Endothelial cell of umbilical vein (primary cell): ENCODE results near the gene KLF5. TPM values are rescaled to one million over a fixed set of nuclear protein-coding genes. Genes with fewer than 3 reads are reported as not detected.

Source experiments
- BruUV-seq: library from RNA; stranded (reverse); fragments of 400-500 nt; replicated peaks from 2 replicates; lab custom pipeline; 2021; lab: Mats Ljungman, UMichigan
- CTCF ChIA-PET: fragments of 300-600, 350-600 bp; sonication (Branson Sonifier 250); formaldehyde crosslinking; loops from one replicate; lab custom pipeline; 2021; ENCODE audit warnings: antibody characterized with exemption, inconsistent platforms; lab: Charles Lee
- POLR2A ChIA-PET: fragments of 300-600, 350-600 bp; sonication (Branson Sonifier 250); formaldehyde crosslinking; loops from one replicate; lab custom pipeline; 2021; ENCODE audit warnings: antibody characterized with exemption, inconsistent platforms; lab: Charles Lee
- DNase-seq: peaks from one replicate; pipeline ENCODE4 v3.0.0-alpha.2; 2011; ENCODE audit warnings: low read depth, low spot score
- FAIRE-seq: peaks from 2 replicates; lab custom pipeline; 2011; peaks lifted over from hg19 to GRCh38; lab: Jason Lieb, UNC
- H2AFZ ChIP-seq: 2 replicates; pipeline ENCODE4 v1.6.0; 2012; ENCODE audit warnings: low read depth, low read length, control low read depth, inconsistent platforms
- H3K27ac ChIP-seq: 2 replicates; pipeline ENCODE4 v1.5.1; 2011; ENCODE audit warnings: low read depth, mild to moderate bottlenecking, control low read depth, low read length, moderate library complexity; ENCODE audit not compliant: insufficient read depth
- H3K27me3 ChIP-seq, 2 experiments: 2 replicates each; pipeline versions ENCODE4 v1.6.0 to v1.6.1; 2011; ENCODE audit warnings: low read length in 2 of 2, mixed read lengths in 1 of 2; ENCODE audit not compliant: control insufficient read depth in 2 of 2, insufficient read depth in 2 of 2
- H3K36me3 ChIP-seq, 2 experiments: 2 replicates in 1 of 2; 3 replicates in 1 of 2; pipeline ENCODE4 v1.5.1; 2011; ENCODE audit warnings: low read length in 2 of 2, mild to moderate bottlenecking in 1 of 2, moderate library complexity in 1 of 2; ENCODE audit not compliant: control insufficient read depth in 2 of 2, insufficient read depth in 2 of 2; ENCODE audit errors: extremely low read depth in 1 of 2
- H3K4me1 ChIP-seq: 3 replicates; pipeline ENCODE4 v1.5.1; 2011; ENCODE audit warnings: mild to moderate bottlenecking, low read length; ENCODE audit not compliant: control insufficient read depth, insufficient read depth; ENCODE audit errors: extremely low read depth
- H3K4me2 ChIP-seq: 2 replicates; pipeline ENCODE4 v1.6.1; 2011; ENCODE audit warnings: low read length, control low read depth, mixed read lengths; ENCODE audit not compliant: insufficient read depth
- H3K4me3 ChIP-seq, 3 experiments: fragments of 200-600 bp in 1 of 3; sonication (generic), shearing (Covaris generic) in 1 of 3; replicated peaks in 1 of 3; 2 replicates each; pipeline ENCODE4 v1.5.1; 2011 to 2016; ENCODE audit warnings: control low read depth in 3 of 3, low read length in 3 of 3, mild to moderate bottlenecking in 2 of 3, inconsistent platforms in 1 of 3, low read depth in 1 of 3, moderate library complexity in 1 of 3; ENCODE audit not compliant: insufficient read depth in 1 of 3
- H3K79me2 ChIP-seq: 2 replicates; pipeline ENCODE4 v1.6.0; 2012; ENCODE audit warnings: low read length, inconsistent platforms; ENCODE audit not compliant: control insufficient read depth, insufficient read depth
- H3K9ac ChIP-seq: replicated peaks from 2 replicates; pipeline ENCODE3; 2011; ENCODE audit warnings: low read length, control low read depth; ENCODE audit not compliant: insufficient read depth; ENCODE audit errors: extremely low read depth
- H3K9me1 ChIP-seq: replicated peaks from 3 replicates; pipeline ENCODE4 v1.6.0; 2011; ENCODE audit warnings: mild to moderate bottlenecking, low read length; ENCODE audit not compliant: control insufficient read depth, insufficient read depth; ENCODE audit errors: extremely low read depth
- H3K9me3 ChIP-seq: replicated peaks from 2 replicates; pipeline ENCODE4 v1.5.1; 2012; ENCODE audit warnings: low read length, inconsistent platforms; ENCODE audit not compliant: control insufficient read depth, insufficient read depth
- H4K20me1 ChIP-seq: replicated peaks from 2 replicates; pipeline ENCODE3; 2011; ENCODE audit warnings: mild to moderate bottlenecking, low read length; ENCODE audit not compliant: control insufficient read depth, insufficient read depth; ENCODE audit errors: extremely low read depth
- CTCF ChIP-seq, 2 donors: IDR thresholded peaks; 1 replicate in 1 of 2; 2 replicates in 1 of 2; pipeline ENCODE4 v1.5.1; 2011; ENCODE audit warnings: low read length in 2 of 2, mild to moderate bottlenecking in 2 of 2, moderate library complexity in 2 of 2, control low read depth in 1 of 2, inconsistent platforms in 1 of 2, low read depth in 1 of 2; ENCODE audit not compliant: insufficient read depth in 1 of 2; ENCODE audit errors: extremely low read depth in 1 of 2
- EZH2 ChIP-seq: IDR thresholded peaks from 2 replicates; pipeline ENCODE4 v1.6.1; 2012; ENCODE audit warnings: borderline replicate concordance, low read depth, mild to moderate bottlenecking, moderate library complexity, low read length, inconsistent platforms; ENCODE audit not compliant: severe bottlenecking
- FOS ChIP-seq: IDR thresholded peaks from 2 replicates; pipeline ENCODE4 v1.6.1; 2011; ENCODE audit warnings: mild to moderate bottlenecking, low read length, moderate library complexity, borderline replicate concordance; ENCODE audit not compliant: insufficient read depth
- GATA2 ChIP-seq: IDR thresholded peaks from 2 replicates; pipeline ENCODE4 v1.7.0; 2011; ENCODE audit warnings: low read depth, mild to moderate bottlenecking, moderate library complexity, mixed read lengths, low read length; ENCODE audit not compliant: insufficient read length, insufficient read depth
- JUN ChIP-seq: IDR thresholded peaks from 2 replicates; pipeline ENCODE4 v1.6.1; 2011; ENCODE audit warnings: borderline replicate concordance, low read depth; ENCODE audit not compliant: insufficient read length, insufficient read depth
- MAX ChIP-seq: IDR thresholded peaks from 2 replicates; pipeline ENCODE4 v1.6.1; 2011; ENCODE audit not compliant: insufficient read depth, insufficient read length
- MYC ChIP-seq: IDR thresholded peaks from one replicate; pipeline ENCODE4 v1.6.1; 2011; ENCODE audit warnings: mild to moderate bottlenecking, low read depth, low read length
- POLR2A ChIP-seq: IDR thresholded peaks from 2 replicates; pipeline ENCODE4 v1.6.1; 2012; ENCODE audit warnings: low read depth, mild to moderate bottlenecking, control low read depth, low read length
- POLR2AphosphoS5 ChIP-seq: IDR thresholded peaks from 2 replicates; pipeline ENCODE4 v1.6.1; 2012; ENCODE audit warnings: low read depth, mild to moderate bottlenecking, control low read depth, low read length, moderate library complexity; ENCODE audit not compliant: insufficient read depth
- dilution Hi-C: fragments of 300-500 bp; cut with MboI; formaldehyde crosslinking; loops from one replicate; pipeline ENCODE4 v1.15.0; 2019; ENCODE audit warnings: low sequenced_read_pairs; ENCODE audit not compliant: extremely low pct_ligation_motif_present
- intact Hi-C: fragments of 100-400 bp; cut with micrococcal nuclease; formaldehyde crosslinking; loops from one replicate; pipeline ENCODE4 v1.10.0; 2022
- polyA plus RNA-seq, 4 experiments: library from polyadenylated mRNA; depleted of rRNA in 3 of 4; stranded (reverse) in 3 of 4; unstranded in 1 of 4; fragments of >200 nt; gene quantifications; 2 replicates each; pipeline versions ENCODE4 v1.2.1 to v1.2.3, GENCODE V29; 2011 to 2012; ENCODE audit warnings: missing spikeins in 1 of 4
- total RNA-seq: library from RNA; stranded (reverse); gene quantifications from 2 replicates; pipeline ENCODE4 v1.2.3, GENCODE V29; 2021

Gene KLF5
- total and polyA plus RNA-seq, 2 donors (not counting 3 experiments of a cell fraction or from before 2014, with no cell fraction given): 1.7 to 4.0 TPM

- CTCF ChIA-PET: interaction anchor here (1.2 kb wide), 1 partner anchor 11 kb away, joined by 5 read pairs; no protein-coding TSS in a partner anchor
- no peaks in the 10 kb centered on the region for H3K79me2 ChIP-seq
- no peak for DNase-seq
- FAIRE-seq: no peak
- peak overlapping the region; percentile 57 for H2AFZ ChIP-seq
- no peak overlapping the region for H3K4me2 ChIP-seq
- H3K9ac ChIP-seq: no peak overlapping the region
- H4K20me1 ChIP-seq: no peaks in the 10 kb centered on the region
- no peak for TF ChIP-seq POLR2A
- H3K9me3 ChIP-seq: no peaks in the 10 kb centered on the region
- dilution Hi-C loops: no loop called here
- H3K36me3 ChIP-seq: no peaks in the 10 kb centered on the region
- H3K27ac ChIP-seq: no peak overlapping the region
- intact Hi-C loops: no loop called here
- H3K9me1 ChIP-seq: no peaks in the 10 kb centered on the region
- POLR2A ChIA-PET: no interaction called here
- H3K27me3 ChIP-seq: no peaks in the 10 kb centered on the region
- no TSS peak for BruUV-seq
- peaks cover 2% of the 10 kb centered on the region for H3K4me1 ChIP-seq
- no peak overlapping the region for H3K4me3 ChIP-seq
These were observed 14.2 kb downstream of the KLF5 start for GRCh38 chr13:73073050-73073449.

- DNase-seq: no peak
- no TSS peak for BruUV-seq
- H3K27me3 ChIP-seq: no peaks in the 10 kb centered on the region
- H3K36me3 ChIP-seq: no peaks in the 10 kb centered on the region
- dilution Hi-C loops (no loop called here), intact Hi-C loops (no loop called here)
- no peaks in the 10 kb centered on the region for H3K9me1 ChIP-seq
- H3K4me3 ChIP-seq: no peak overlapping the region
- H3K9me3 ChIP-seq: no peaks in the 10 kb centered on the region
- no peaks in the 10 kb centered on the region for H4K20me1 ChIP-seq
- no peak overlapping the region for H2AFZ ChIP-seq
- no peak overlapping the region for H3K9ac ChIP-seq
- FAIRE-seq: no peak
- no peak overlapping the region for H3K27ac ChIP-seq
- H3K4me1 ChIP-seq: peaks cover 2% of the 10 kb centered on the region
- ChIA-PET POLR2A (no interaction called here), CTCF (no interaction called here)
- H3K4me2 ChIP-seq: no peak overlapping the region
- H3K79me2 ChIP-seq: no peaks in the 10 kb centered on the region
- TF ChIP-seq MYC: no peak
- no peak for TF ChIP-seq FOS
- no peak for TF ChIP-seq POLR2A
- TF ChIP-seq GATA2: no peak
- no peak for TF ChIP-seq POLR2AphosphoS5
- no peak for TF ChIP-seq JUN
- TF ChIP-seq MAX: no peak
- TF ChIP-seq EZH2: no peak
- TF ChIP-seq CTCF (IDR thresholded peaks at IDR 0.05; ENCODE audit: extremely low read depth in 1 of 2, insufficient read depth in 1 of 2, low read depth in 1 of 2, low read length in 2 of 2): no peak
These were observed 15.2 kb downstream of the KLF5 start for GRCh38 chr13:73074014-73074413.
